ENCODE results near the gene BCL2.

Gene BCL2

GRCh38 chr18:63099091-63099840 lies 220.3 kb downstream of the BCL2 start:
- in situ Hi-C loops (cut with HindIII; ENCODE audit: low sequenced_read_pairs): no loop called here

- in situ Hi-C loops (cut with HindIII; ENCODE audit: low sequenced_read_pairs): no loop called here
Measured at GRCh38 chr18:63098018-63098981, 221.3 kb downstream of the BCL2 start.

- in situ Hi-C loops (cut with HindIII; ENCODE audit: low sequenced_read_pairs): no loop called here
Measured at GRCh38 chr18:63097178-63097577, 222.4 kb downstream of the BCL2 start.

- in situ Hi-C loops (cut with HindIII; ENCODE audit: low sequenced_read_pairs): no loop called here
Measured at GRCh38 chr18:63096327-63096874, 223.2 kb downstream of the BCL2 start.

GRCh38 chr18:63095768-63096167 lies 223.8 kb downstream of the BCL2 start:
- in situ Hi-C loops (cut with HindIII; ENCODE audit: low sequenced_read_pairs): no loop called here

GRCh38 chr18:63091671-63092364 lies 227.8 kb downstream of the BCL2 start:
- in situ Hi-C loops (cut with HindIII; ENCODE audit: low sequenced_read_pairs): no loop called here

GRCh38 chr18:63090334-63090733 lies 229.2 kb downstream of the BCL2 start:
- in situ Hi-C loops (cut with HindIII; ENCODE audit: low sequenced_read_pairs): no loop called here

- in situ Hi-C loops (cut with HindIII; ENCODE audit: low sequenced_read_pairs): no loop called here
Measured at GRCh38 chr18:63089041-63089440, 230.5 kb downstream of the BCL2 start.

- in situ Hi-C loops (cut with HindIII; ENCODE audit: low sequenced_read_pairs): no loop called here
Measured at GRCh38 chr18:63088262-63088661, 231.3 kb downstream of the BCL2 start.

- in situ Hi-C loops (cut with HindIII; ENCODE audit: low sequenced_read_pairs): no loop called here
Measured at GRCh38 chr18:63087421-63088230, 231.9 kb downstream of the BCL2 start.

- in situ Hi-C loops (cut with HindIII; ENCODE audit: low sequenced_read_pairs): no loop called here
Measured at GRCh38 chr18:63085611-63086010, 234.0 kb downstream of the BCL2 start.

GRCh38 chr18:63084219-63084618 lies 235.3 kb downstream of the BCL2 start:
- in situ Hi-C loops (cut with HindIII; ENCODE audit: low sequenced_read_pairs): no loop called here

- in situ Hi-C loops (cut with HindIII; ENCODE audit: low sequenced_read_pairs): no loop called here
Measured at GRCh38 chr18:63083555-63083954, 236.0 kb downstream of the BCL2 start.

- in situ Hi-C loops (cut with HindIII; ENCODE audit: low sequenced_read_pairs): no loop called here
Measured at GRCh38 chr18:63083020-63083531, 236.5 kb downstream of the BCL2 start.

- in situ Hi-C loops (cut with HindIII; ENCODE audit: low sequenced_read_pairs): no loop called here
Measured at GRCh38 chr18:63082366-63083019, 237.1 kb downstream of the BCL2 start.

- in situ Hi-C loops (cut with HindIII; ENCODE audit: low sequenced_read_pairs): no loop called here
Measured at GRCh38 chr18:63079114-63079513, 240.5 kb downstream of the BCL2 start.

- in situ Hi-C loops (cut with HindIII; ENCODE audit: low sequenced_read_pairs): no loop called here
Measured at GRCh38 chr18:63078471-63078870, 241.1 kb downstream of the BCL2 start.

GRCh38 chr18:63074981-63075404 lies 244.6 kb downstream of the BCL2 start:
- in situ Hi-C loops (cut with HindIII; ENCODE audit: low sequenced_read_pairs): no loop called here

- in situ Hi-C loops (cut with HindIII; ENCODE audit: low sequenced_read_pairs): no loop called here
Measured at GRCh38 chr18:63073481-63073880, 246.1 kb downstream of the BCL2 start.
